CMK (cell line): ENCODE data around the gene ABCA1.
A peak's percentile ranks its signal among the peaks of the same experiment; 100 is the strongest.
"Not testable (repeated sequence)": the region's sequence is repeated elsewhere in the genome, so short reads cannot be mapped to it uniquely, and the experiment has no call there.

Experiments used
- DNase-seq: peaks from one replicate; pipeline ENCODE4 v3.0.0-alpha.2; 2010; ENCODE audit warnings: low read depth

ABCA1 gene

DNA sequence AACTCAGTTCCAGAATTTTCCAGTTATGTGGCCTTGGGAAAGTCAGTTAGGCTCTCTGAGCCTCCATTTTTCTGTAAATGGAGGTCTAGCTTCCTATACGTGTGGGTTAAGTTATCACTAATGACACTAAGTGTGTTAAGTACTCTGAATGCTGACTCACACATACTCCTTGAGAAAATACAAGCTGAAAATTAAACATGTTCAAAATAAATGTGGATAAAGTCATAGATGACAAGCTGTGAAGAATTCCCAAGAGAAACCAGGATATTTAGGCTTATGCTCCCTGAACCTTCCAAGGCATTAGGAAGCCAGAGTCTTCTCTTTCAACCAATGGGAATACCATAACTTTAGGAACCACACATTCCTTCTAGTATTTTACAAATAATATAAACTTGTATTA, 58.1 kb downstream of the ABCA1 start:
- no peak for DNase-seq

DNA sequence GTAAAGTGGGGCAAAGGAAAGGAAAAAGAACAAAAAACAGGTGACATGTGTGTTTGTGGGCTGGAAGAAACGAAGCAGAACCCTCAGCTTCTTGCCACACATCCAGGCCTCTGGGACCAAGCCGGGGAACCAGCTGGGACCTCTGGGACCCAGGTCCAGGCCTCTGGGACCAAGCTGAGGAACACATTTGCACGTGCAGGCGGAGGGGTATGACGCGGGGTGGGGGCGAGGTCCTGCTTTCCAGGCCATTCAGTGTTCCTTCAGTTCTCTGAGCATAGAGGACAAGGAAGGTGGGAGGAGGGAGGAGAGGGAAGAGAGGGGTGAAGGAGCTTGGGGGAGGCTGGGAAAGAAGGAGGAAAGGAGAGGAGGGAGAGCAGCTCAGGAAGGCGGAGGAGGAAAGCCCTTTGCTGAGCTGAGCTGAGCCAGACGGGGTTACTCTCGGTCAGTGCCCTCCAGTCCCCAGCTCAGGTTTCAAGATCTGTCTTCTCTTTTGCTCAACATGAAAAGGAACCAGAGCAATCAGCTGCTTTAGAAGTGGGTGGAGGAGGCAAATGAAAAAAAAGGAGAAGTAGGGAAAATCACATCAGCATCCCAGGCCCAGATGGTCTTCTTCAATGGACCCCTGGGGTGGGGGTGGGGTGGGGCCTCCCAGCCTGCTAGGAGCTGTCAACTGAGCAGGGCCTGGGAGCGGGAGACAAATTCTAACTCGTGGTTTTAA, 59.1 kb downstream of the ABCA1 start:
- DNase-seq, result peak; percentile 30

DNA sequence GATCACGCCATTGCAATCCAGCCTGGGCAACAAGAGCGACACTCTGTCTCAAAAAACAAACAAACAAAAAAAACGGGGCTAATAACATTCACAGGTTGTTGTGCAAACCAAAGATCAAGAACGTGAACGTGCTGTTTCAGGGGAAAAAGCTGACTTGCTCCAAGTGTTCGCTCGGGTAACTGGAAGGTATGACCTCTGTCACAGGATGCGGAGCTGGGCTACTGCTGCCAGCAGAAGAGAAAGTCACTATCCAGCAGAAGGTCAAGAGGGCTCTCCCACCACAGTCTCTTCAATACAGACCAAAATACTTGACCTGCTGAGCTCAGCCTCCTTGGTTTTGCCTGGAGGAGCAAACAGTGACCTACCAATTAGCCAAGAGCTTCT, 59.7 kb downstream of the ABCA1 start:
- no peak for DNase-seq

DNA sequence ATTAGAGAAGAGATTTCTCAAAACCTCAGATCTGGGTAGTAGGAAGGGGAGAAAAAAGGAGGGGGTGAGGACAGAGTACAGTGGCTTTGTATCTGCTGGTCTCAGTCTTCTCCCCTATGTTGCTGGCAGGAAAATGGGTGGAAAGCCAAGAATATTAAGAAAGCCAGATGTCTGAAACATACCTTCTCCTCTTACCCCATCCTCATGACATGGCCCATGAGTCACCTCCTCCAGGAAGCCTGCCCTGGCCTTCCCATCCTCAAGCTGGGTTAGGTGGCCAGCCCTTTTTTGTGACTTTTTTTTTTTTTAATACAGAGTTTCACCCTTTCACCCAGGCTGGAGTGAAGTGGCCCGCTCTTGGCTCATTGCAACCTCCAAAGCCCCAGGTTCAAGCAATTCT, 61.8 kb downstream of the ABCA1 start:
- no peak for DNase-seq

DNA sequence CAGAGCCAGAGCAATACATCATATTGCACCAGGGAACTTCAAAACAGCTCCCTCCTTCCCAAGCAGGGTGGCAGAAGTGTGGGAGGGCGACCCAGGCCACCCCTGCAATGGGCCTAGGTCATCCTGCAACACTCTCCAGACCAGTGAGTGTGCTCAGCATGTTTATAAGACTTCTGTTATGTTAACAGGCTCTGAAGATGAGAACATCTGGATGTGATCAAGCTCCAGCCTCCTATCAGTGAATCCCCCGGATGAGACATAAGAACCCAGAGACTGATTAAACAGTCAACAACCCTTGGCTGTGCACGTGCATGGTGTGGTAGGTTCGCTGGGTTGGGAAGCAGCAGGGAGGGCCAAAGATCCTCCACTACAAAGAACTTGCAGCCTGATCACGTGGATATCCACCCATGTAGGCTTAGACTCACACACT, 63.3 kb downstream of the ABCA1 start:
- DNase-seq, result no peak

DNA sequence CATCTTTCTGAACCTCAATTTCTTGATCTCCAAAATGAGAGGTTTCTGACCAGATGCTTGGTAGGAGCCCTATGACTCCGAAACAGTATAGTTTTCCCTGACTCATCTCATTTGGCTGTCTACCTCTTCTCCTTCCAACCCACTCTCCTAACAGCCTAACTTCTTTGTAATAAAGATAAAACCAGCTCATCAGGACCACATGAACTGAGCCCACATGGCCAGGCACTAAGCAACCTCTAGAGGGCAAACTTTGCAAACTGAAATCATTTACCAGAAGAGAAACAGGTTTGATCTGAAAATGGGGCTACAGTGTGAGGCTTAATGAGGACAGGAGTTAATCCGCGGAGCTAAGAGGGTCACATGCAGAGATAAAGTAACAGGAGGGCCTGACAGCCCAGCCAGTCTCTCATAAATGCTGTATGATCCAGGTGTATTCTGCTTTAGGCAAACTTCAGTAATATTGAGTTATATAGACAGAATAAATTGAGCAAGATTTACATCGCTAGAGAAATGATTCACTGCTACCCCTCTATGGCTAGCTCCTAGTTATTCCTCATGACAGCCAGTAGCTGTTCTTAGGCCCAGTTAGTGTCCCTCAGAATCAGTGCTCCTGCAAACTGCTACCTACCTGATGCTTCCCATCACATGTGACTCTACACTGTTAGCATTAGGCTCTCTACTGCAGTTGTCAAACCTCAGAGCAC, 64.6 kb downstream of the ABCA1 start:
- peak; percentile 25 for DNase-seq

DNA sequence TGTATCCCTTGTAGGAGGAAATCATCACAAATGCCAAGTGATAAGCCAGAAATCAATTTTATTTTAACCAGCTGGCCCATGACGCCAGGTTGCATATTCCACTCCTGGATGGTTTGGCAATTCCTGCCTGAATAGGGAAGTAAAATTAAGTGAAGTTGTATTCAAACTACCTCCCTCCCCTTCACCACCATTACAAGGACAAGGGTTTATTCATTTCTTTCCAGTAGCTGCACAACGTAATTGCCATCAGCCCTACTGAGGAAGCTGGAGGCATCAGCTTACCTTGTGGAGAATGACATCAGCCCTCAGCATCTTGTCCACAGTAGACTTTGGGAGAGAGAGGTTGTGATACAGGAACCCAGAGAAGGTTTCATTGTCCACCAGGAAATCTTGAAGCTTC, 66.6 kb downstream of the ABCA1 start:
- no peak for DNase-seq

DNA sequence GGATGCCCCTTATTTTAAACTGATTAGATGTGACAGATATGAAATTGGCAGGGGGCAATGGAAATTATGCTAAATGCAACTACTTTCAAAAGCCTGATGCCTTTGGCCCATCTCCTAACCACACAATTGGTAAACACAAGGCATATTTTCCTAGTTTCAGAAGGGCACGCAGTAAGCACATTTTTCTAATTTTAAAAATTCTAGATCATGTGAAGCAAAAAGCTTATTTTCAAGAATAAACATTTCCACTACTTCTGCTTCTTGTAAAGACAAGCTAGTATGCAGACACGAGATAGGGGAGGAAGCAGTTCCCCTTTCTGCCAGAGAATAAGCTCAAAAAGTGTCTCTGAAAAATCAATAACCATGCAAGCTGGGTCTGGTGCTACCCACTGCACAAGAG, 67.7 kb downstream of the ABCA1 start:
- peak; percentile 49 for DNase-seq

DNA sequence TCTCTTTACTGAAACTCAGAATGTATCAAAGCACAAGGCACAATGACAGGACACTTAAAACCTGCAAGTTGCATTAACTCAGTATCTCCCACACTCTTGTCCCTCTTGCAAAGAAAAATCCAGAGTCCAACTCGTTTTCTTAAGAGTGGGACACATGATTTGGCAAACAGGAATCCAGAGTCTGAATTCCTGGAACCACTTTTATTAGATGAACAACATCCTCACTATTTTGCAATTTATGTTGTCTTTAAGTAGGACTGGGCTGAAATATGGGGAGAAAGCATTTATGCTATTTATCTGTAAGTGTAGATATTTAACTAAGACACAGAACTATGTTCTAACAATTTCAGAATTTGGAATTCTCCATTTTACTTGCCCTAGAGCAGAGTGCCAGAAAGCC, 69.1 kb downstream of the ABCA1 start:
- no peak for DNase-seq

DNA sequence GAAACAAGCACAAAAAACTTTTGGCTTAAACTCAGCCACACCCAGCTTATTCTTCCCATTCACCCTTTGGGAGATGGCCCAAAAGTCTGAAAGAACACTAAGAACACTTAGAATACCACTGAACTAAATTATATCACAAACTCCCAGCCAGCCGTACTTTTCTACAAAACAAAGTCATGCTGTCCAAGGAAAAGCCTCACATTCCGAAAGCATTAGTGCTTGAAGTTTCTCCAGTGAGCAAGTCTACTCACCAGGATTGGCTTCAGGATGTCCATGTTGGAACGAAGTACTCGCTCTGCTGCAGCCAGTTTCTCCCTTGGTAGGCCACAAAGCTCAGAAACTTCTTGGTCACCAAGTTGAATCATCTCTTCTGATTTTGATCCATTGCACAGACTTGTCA, 69.7 kb downstream of the ABCA1 start:
- no peak for DNase-seq

DNA sequence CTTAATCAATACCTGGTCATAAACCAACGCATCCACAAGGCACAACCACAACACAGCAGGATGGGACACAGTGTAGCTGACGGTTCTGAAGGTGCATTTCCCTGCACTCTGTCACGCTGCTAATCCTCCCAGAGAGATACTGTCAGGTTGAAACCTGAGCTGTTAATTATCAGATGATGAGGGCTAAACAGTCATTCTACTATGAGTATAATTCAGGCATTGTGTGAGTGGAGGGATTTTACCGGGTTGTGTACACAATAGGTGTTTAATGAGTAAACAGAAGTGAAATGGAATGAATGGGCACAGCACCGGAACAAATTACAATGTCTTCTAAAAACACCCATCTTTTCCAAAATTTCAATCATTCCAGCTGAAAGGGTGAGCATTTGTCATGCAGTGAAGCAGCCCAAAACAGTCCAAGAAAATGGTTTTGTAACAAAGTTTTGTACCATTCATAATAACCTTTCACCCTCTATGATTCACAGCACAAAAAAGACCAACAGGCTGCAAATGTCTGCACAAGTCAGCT, 71.5 kb downstream of the ABCA1 start:
- DNase-seq, result no peak

DNA sequence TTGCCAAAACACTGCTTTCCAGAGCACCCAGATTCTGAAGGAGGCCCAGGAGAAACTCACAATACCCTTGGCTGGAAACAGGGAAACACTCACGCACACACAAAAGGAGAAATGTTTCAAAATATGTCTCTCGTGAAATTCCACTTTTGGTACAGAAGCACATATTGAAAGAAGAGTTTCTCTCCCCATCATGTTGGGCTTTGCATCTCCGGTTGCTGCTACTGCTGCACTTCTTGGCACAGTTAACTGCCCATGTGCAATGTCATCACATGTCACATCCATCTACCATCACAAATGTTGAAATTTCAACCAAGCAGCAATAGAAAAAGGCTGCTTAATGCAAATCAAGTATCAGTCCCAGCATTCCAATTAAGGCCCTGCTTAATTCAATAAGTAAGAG, 72.1 kb downstream of the ABCA1 start:
- DNase-seq, result no peak

DNA sequence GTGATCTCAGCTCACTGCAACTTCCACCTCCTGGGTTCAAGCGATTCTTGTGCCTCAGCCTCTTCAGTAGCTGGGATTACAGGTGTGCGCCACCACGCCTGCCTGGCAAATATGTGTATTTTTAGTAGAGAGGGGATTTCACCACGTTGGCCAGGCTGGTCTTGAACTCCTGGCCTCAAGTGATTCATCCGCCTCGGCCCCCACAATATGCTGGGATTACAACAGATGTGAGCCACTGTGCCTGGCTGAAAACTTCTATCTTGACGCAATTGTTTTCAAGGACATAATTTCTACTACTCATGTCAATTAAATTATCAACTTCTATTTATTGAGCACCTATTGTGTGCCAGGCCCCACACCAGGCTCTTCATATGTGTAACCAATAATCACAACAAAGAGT, 72.7 kb downstream of the ABCA1 start:
- DNase-seq, result not testable (repeated sequence)

DNA sequence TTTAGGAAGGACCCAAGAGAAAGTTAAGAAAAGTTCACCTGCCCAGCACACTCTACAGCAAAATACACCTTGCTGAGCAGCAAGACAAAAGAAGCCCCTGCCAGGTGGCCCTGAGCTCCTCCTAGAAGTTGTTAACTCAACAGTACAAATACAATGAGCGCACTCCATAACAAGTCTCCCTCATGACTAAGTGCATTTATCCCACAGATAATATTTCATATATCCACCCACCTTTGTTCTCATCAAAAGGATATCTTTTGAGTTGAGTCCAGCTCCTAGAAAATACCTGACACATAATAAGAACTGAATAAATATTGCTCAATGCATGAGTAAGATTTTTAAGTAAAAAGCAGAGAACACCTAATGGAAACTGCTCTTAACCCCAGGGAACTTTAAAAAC, 73.3 kb downstream of the ABCA1 start:
- DNase-seq, result no peak

DNA sequence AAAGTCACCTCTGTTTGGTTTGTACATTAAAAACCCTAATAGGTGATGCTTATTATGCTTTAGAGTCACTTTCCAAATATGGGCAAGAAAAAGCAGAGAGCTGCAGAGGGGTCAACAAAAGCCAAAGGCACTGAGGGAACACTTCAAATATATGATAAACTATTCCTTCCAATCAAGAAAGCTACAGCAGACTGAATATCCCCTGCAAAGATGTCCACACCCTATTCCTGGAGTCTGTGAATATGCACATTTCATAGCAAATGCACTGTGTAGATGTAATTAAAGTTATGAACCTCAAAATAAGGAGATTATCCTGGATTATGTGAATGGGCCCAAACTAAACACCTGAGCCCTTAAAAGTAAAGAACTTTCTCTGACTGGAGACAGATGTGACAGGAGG, 74.3 kb downstream of the ABCA1 start:
- DNase-seq, result no peak

DNA sequence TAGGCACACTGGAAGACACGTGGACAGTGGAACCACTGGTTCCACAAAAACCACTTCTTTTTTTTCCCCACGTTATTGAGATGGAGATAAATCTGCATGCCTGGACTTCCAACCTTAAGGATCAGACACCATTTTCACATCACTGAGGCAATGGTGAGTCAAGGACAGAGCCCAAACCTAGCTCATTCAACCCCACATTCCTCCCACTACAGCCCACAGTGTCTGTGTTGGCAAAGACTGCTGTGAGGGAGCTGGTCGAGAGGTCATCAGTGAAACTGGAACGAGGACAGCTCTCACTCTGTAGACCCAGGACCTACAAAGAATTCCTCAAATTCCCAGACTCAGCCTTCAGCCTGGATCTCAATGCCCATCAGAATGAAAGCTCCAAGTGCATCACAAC, 74.8 kb downstream of the ABCA1 start:
- DNase-seq, result no peak

DNA sequence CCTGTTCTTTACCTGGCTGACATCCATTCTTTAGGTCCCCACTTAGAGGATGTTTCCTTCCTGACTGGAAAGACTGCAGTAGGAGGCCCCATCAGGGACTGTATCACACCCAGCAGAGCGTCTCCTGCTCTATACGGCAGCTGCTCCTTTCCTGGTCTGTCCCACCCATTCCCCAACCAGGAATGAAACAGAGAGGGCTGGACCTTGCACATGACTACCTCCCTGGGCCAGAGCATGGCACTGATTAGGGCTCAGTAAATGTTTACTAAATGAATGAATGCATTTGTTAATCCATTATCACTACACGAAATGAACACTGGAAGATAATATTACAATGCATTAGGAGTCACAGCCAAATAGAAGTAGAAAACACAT, 76.4 kb downstream of the ABCA1 start:
- no peak for DNase-seq

DNA sequence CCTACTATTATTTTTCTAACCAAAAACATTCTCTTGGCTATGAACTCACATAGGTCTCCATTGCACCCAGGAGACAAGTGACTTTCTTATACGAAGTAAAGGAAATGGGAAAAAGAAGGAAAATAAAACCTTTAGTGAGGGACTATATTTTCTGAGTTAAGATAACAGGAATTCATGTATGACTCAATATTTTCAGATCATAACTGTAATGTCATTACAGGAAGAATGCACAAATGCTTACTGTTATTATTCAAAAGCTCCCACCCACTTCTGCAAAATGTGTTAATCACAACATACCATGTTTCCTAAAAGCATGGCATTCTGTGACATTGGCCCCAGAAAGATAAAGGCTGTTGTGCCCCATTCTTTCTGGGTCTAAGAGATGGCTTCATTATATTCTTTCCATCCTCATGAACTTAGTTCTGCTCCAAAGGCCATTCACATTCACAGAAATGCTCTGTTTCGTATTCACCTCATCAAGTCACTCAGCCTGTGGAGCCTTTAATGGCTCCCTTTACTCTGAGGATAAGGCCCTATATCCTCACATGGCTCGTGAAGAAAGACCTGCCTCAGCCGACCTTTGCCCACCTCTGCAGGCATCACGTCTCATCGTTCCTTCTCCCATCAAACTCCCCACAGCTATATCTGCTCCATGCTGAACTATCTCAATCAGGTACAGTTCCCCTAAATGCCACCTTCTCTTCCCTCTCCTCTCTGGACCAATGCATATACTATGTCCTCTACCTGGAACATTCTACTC, 77.0 kb downstream of the ABCA1 start:
- no peak for DNase-seq

DNA sequence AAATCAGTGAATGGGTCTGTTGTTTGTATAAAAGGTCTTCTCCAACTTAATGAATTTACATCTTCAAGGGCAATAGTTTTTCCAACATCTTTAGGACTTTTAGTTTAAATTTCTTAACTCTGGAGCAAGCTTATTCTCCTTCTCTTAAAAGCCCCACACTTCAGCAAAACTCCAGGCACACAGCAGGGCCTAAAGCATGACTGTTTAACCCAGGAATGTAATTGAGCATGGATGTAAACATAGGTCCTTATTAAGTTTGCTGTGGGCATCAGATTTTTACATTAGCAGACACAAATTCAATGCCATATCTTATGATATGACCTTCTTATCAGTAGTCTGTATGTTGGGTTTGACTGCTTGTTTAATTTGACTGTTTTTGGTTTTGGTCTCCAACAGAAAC, 78.9 kb downstream of the ABCA1 start:
- DNase-seq, result no peak

DNA sequence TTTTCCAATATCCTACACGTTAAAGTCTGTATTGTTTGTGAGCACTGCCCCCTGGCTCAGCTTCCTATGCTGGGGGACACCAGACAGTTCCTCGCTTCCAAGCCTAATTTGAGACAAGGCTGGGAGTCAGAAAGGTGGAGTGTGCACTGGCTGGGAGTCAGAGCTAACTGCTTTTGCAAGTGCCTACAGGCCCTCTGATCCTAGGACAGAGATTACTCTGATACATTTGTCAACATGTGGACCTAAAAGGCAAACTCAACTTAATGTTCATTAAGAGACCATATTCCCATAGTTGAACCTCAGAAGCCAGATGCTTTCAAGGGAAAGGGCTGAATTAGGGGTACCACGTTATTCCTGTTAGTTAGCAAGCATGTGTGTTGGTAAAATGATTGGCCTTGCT, 83.2 kb downstream of the ABCA1 start:
- DNase-seq, result no peak

DNA sequence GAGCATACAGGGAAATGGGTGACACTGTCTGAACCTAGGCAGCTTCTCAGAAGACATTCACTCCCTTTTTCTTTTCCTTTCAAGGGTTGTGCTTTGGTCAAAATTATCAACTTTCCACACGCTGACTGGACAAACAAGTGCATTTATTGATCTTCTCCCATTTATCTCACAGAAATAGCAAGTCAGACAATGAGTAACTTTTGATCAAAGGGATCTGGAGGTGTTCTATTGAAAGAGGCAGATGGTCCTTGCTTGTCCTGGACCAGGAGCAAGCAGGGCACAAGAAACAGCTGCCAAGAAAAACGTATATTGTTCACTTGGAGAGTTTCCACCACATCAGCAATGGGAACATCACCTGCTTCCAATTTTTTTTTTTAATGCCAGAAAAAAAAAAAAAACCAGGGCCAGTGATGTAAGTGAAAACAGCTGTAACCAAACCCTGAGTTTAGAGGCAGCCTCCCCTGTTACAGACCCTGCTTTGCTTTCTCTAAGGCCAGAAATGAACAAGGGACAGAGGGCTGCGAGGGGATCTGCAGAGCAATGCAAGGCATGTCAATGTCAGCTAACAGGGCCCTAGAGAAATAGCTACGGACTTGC, 84.2 kb downstream of the ABCA1 start:
- no peak for DNase-seq

DNA sequence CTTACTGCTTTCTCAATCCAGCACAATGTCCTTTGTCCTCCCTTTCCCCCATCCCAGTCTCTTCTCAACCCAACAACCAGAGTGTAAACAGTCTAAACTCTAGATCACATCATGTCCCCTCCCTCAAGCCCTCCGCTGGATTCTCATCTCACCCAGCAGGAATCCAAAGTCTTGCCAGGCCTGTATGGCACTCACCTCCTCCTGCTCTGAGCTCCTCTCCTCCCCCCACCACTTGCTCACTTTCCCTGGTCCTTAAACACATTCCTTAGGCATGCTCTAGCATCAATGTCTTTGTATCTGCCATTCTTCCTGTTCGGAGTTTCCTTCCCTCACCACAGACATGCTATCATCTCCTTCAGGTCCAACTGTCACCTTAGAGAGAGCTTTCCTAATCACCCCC, 85.3 kb downstream of the ABCA1 start:
- DNase-seq, result no peak
